Spleen (tissue), 7 donors: Measurements from ENCODE around the gene ACER2.
"Not testable (repeated sequence)": the region's sequence is repeated elsewhere in the genome, so short reads cannot be mapped to it uniquely, and the experiment has no call there.

Experiments
- CTCF ChIP-seq, 11 experiments: fragments of 200-600 bp in 7 of 11; fragments of 450-650 bp in 4 of 11; sonication (generic) in 4 of 11; IDR thresholded peaks in 8 of 11; conservative IDR thresholded peaks in 3 of 11; 1 replicate in 7 of 11; 2 replicates in 4 of 11; pipeline versions ENCODE4 v1.4.0 to v1.8.0; 2016 to 2021; ENCODE audit warnings: antibody characterized with exemption in 11 of 11, inconsistent platforms in 4 of 11, mild to moderate bottlenecking in 1 of 11
- POLR2A ChIP-seq, 3 donors: fragments of 450-650 bp; IDR thresholded peaks; one replicate each; pipeline ENCODE4 v1.5.1; 2017; ENCODE audit warnings: antibody characterized with exemption in 3 of 3, mild to moderate bottlenecking in 1 of 3
- donor health status: DM: no; HTN: no; CAD: no; lungs with moderate emphysema.
- donor health status: DM: no; HTN: no; CAD: no.
- donor health status: DM: no; HTN: no; CAD: no.

GRCh38 chr9:19433729-19434128 lies 24.9 kb downstream of the ACER2 start:
- not testable (repeated sequence) for TF ChIP-seq CTCF (IDR thresholded peaks at IDR 0.05 in 8 of 11, conservative IDR thresholded peaks at IDR 0.05 in 3 of 11); POLR2A (IDR thresholded peaks at IDR 0.05)
